Measurements from ENCODE around the gene PROM1. TPM values are rescaled to one million over a fixed set of nuclear protein-coding genes. Genes with fewer than 3 reads are reported as not detected.

The PROM1 gene
- polyA plus RNA-seq, 1 donor = 22.5 TPM

DNA sequence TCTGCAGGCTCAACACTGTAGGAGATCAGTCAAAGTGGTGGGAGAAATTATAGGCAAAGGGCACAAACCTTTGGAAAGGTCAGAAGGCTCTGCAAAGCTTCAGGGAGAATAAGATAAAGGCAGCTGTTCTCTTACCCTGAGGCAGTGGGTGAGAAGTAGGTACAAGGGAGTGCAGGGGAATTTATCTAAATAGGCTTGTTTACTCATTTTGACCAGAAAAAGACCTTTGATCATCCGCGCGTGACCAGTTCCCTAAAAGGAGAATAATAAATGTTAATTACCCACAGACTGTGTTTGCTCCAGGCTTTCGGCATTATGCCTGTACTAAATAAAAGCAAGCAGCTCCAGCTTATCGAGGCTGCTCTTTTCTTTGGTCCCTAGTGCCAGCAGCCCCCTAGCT, 130.2 kb downstream of the PROM1 start:
- Histone ChIP-seq H3K36me3 (ENCODE audit: control insufficient read depth, insufficient read depth, low read length) (no peaks in the 10 kb centered on the region), H3K27ac (ENCODE audit: low read length) (no peak overlapping the region), H3K27me3 (ENCODE audit: control insufficient read depth, insufficient read depth, low read length) (no peaks in the 10 kb centered on the region), H3K9me3 (ENCODE audit: control insufficient read depth, low read depth, low read length) (no peaks in the 10 kb centered on the region), H3K4me1 (ENCODE audit: control insufficient read depth, insufficient read depth, low read length) (no peaks in the 10 kb centered on the region), H3K4me3 (ENCODE audit: low read length) (no peak overlapping the region)
- no CpG with 5 or more reads among the region's 5 CpGs for WGBS (ENCODE audit: insufficient coverage, low lambda C conversion rate)
- no peak for DNase-seq

DNA sequence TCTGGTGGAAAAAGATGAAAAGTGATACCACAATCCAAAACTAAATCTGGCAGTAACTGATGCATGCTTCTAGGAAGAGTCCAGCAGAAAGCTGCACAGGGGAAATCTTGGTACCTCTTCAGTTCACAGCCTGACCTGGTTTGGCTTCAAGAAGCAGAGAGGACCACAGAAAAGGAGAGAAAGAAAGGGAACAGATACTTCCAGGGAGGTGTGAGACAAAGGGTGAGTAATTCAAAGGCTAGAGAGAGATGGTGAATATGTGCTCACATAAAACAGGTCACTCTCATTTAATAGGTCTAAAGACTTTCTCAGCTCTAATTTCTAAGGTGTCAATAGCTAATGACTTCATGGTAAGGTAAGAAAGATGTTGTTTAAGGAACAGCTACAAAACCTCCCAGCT, 132.0 kb downstream of the PROM1 start:
- H3K9me3 ChIP-seq (ENCODE audit: control insufficient read depth, low read depth, low read length) = no peaks in the 10 kb centered on the region
- H3K27me3 ChIP-seq (ENCODE audit: control insufficient read depth, insufficient read depth, low read length) = peaks cover 3% of the 10 kb centered on the region
- DNase-seq = no peak
- H3K36me3 ChIP-seq (ENCODE audit: control insufficient read depth, insufficient read depth, low read length) = no peaks in the 10 kb centered on the region
- no peak overlapping the region for H3K27ac ChIP-seq (ENCODE audit: low read length)
- H3K4me3 ChIP-seq (ENCODE audit: low read length) = no peak overlapping the region
- H3K4me1 ChIP-seq (ENCODE audit: control insufficient read depth, insufficient read depth, low read length) = no peaks in the 10 kb centered on the region

- H3K27me3 ChIP-seq (ENCODE audit: control insufficient read depth, insufficient read depth, low read length) = peaks cover 3% of the 10 kb centered on the region
- H3K9me3 ChIP-seq (ENCODE audit: control insufficient read depth, low read depth, low read length) = no peaks in the 10 kb centered on the region
- 100% methylated on average over 2 of the region's 9 CpGs for WGBS (ENCODE audit: insufficient coverage, low lambda C conversion rate)
- no peak overlapping the region for H3K4me3 ChIP-seq (ENCODE audit: low read length)
- no peaks in the 10 kb centered on the region for H3K4me1 ChIP-seq (ENCODE audit: control insufficient read depth, insufficient read depth, low read length)
- no peak overlapping the region for H3K27ac ChIP-seq (ENCODE audit: low read length)
- H3K36me3 ChIP-seq (ENCODE audit: control insufficient read depth, insufficient read depth, low read length) = no peaks in the 10 kb centered on the region
- DNase-seq = no peak
These were observed 135.0 kb downstream of the PROM1 start for GRCh38 chr4:15948826-15949225.

GRCh38 chr4:15947684-15948083, 136.1 kb downstream of the PROM1 start:
- Histone ChIP-seq H3K9me3 (ENCODE audit: control insufficient read depth, low read depth, low read length) (no peaks in the 10 kb centered on the region), H3K27me3 (ENCODE audit: control insufficient read depth, insufficient read depth, low read length) (peaks cover 3% of the 10 kb centered on the region), H3K4me1 (ENCODE audit: control insufficient read depth, insufficient read depth, low read length) (no peaks in the 10 kb centered on the region), H3K36me3 (ENCODE audit: control insufficient read depth, insufficient read depth, low read length) (no peaks in the 10 kb centered on the region), H3K27ac (ENCODE audit: low read length) (no peak overlapping the region), H3K4me3 (ENCODE audit: low read length) (no peak overlapping the region)
- no CpG with 5 or more reads among the region's 8 CpGs for WGBS (ENCODE audit: insufficient coverage, low lambda C conversion rate)
- no peak for DNase-seq

DNA sequence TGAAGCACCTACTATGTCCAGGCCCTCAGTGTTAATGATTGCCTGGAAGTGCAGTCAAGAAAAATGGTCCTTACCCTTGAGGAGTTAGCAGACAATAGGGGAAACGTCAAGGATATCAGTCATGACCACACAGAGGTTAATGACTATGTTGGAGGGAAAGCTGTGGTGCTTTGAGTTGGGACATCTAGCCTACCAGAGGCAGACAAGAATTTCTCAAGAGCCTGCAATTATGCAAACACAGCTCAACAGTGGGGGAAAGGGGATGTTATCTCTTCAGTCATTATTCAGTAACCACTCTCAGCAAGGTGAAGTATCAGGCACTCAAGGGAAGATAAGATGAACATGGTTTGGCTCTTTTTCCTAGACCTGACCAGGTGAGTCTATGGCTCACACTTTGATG, 138.3 kb downstream of the PROM1 start:
- WGBS (ENCODE audit: insufficient coverage, low lambda C conversion rate) = no CpG with 5 or more reads among the region's 1 CpG
- no peaks in the 10 kb centered on the region for H3K9me3 ChIP-seq (ENCODE audit: control insufficient read depth, low read depth, low read length)
- no peaks in the 10 kb centered on the region for H3K4me1 ChIP-seq (ENCODE audit: control insufficient read depth, insufficient read depth, low read length)
- peaks cover 3% of the 10 kb centered on the region for H3K27me3 ChIP-seq (ENCODE audit: control insufficient read depth, insufficient read depth, low read length)
- H3K4me3 ChIP-seq (ENCODE audit: low read length) = no peak overlapping the region
- H3K36me3 ChIP-seq (ENCODE audit: control insufficient read depth, insufficient read depth, low read length) = no peaks in the 10 kb centered on the region
- DNase-seq = peak; percentile 17 to 44
- H3K27ac ChIP-seq (ENCODE audit: low read length) = no peak overlapping the region

DNA sequence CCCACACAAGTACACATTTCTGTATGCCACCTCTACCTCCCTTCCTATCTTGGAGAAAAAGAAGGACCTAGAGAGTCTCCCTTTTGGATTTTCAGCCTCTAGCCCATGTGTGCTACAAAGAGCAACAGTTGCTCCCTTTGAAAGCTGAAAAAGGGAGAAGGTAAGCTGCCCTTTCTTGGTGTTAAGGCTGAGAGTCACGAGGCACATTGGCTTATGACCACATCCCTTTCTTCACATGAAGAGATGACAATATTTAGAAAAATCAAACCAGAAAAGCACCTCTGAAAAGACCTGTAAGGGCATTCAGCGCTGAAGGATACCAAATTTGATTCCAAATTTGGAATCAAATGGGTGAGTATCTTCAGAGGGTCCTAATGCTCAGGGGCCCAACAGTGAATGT, 138.9 kb downstream of the PROM1 start:
- Histone ChIP-seq H3K27ac (ENCODE audit: low read length) (no peak overlapping the region), H3K36me3 (ENCODE audit: control insufficient read depth, insufficient read depth, low read length) (no peaks in the 10 kb centered on the region), H3K9me3 (ENCODE audit: control insufficient read depth, low read depth, low read length) (no peaks in the 10 kb centered on the region), H3K4me1 (ENCODE audit: control insufficient read depth, insufficient read depth, low read length) (no peaks in the 10 kb centered on the region), H3K4me3 (ENCODE audit: low read length) (no peak overlapping the region), H3K27me3 (ENCODE audit: control insufficient read depth, insufficient read depth, low read length) (peaks cover 3% of the 10 kb centered on the region)
- WGBS (ENCODE audit: insufficient coverage, low lambda C conversion rate) = no CpG with 5 or more reads among the region's 2 CpGs
- no peak for DNase-seq

- Histone ChIP-seq H3K9me3 (ENCODE audit: control insufficient read depth, low read depth, low read length) (no peaks in the 10 kb centered on the region), H3K36me3 (ENCODE audit: control insufficient read depth, insufficient read depth, low read length) (no peaks in the 10 kb centered on the region), H3K4me3 (ENCODE audit: low read length) (no peak overlapping the region), H3K4me1 (ENCODE audit: control insufficient read depth, insufficient read depth, low read length) (peaks cover 3% of the 10 kb centered on the region), H3K27ac (ENCODE audit: low read length) (no peak overlapping the region), H3K27me3 (ENCODE audit: control insufficient read depth, insufficient read depth, low read length) (no peaks in the 10 kb centered on the region)
- WGBS (ENCODE audit: insufficient coverage, low lambda C conversion rate) = no CpG with 5 or more reads among the region's 1 CpG
- no peak for DNase-seq
These were observed 141.5 kb downstream of the PROM1 start for GRCh38 chr4:15942283-15942682.

DNA sequence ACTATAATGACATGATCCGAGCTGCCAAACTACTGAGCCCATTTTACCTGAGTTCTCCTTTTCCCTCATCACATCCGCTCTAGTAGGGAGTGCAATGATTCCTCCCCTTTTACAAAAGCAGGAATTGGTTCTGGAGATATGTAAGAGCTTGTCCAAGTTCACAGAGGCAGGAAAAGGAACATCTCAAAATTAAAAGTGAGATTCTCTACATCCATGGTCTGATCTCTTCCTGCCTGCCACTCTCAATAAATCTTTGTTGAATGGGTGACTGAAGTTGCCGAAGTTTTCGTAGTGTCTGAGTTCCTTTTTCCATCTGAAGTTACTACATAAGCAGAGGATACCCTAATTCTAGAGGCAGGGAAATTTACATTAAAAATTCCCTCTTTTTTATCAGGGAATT, 145.2 kb downstream of the PROM1 start, which contains the start of gene FGFBP1:
FGFBP1 (minus strand) TSS at position 101 of the 400 bp plus-strand sequence. CDS start 2,108 bp downstream, outside the sequence.
- Histone ChIP-seq H3K27me3 (ENCODE audit: control insufficient read depth, insufficient read depth, low read length) (no peaks in the 10 kb centered on the region), H3K4me1 (ENCODE audit: control insufficient read depth, insufficient read depth, low read length) (peaks cover 3% of the 10 kb centered on the region), H3K4me3 (ENCODE audit: low read length) (no peak within 1 kb of the TSS), H3K36me3 (ENCODE audit: control insufficient read depth, insufficient read depth, low read length) (no peaks in the 10 kb centered on the region), H3K9me3 (ENCODE audit: control insufficient read depth, low read depth, low read length) (no peaks in the 10 kb centered on the region), H3K27ac (ENCODE audit: low read length) (no peak within 1 kb of the TSS)
- DNase-seq = no peak
- WGBS (ENCODE audit: insufficient coverage, low lambda C conversion rate) = no CpG with 5 or more reads among the region's 4 CpGs

DNA sequence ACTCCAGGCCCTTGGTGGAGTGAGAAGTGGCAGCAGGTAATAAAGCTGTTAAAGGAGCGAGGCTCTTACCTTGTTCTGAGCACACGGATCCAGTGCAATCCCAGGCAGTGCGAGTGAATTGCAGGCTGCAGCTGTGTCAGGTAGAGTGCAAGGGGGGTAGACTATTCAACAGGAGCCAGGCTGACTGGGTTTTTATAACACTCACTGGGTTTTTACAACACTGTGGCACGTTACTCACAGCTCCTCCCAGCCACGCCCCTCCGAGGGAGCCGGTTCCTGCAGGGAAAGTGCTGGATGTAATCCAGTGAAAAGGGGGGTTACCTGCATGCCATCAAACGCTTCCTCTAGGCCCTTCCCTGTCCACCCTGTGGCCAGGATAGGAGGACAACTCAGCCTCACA, 145.6 kb downstream of the PROM1 start:
- Histone ChIP-seq H3K27ac (ENCODE audit: low read length) (no peak overlapping the region), H3K4me1 (ENCODE audit: control insufficient read depth, insufficient read depth, low read length) (peaks cover 3% of the 10 kb centered on the region), H3K9me3 (ENCODE audit: control insufficient read depth, low read depth, low read length) (no peaks in the 10 kb centered on the region), H3K4me3 (ENCODE audit: low read length) (no peak overlapping the region), H3K27me3 (ENCODE audit: control insufficient read depth, insufficient read depth, low read length) (no peaks in the 10 kb centered on the region), H3K36me3 (ENCODE audit: control insufficient read depth, insufficient read depth, low read length) (no peaks in the 10 kb centered on the region)
- DNase-seq = peak; percentile 61 to 78
- WGBS (ENCODE audit: insufficient coverage, low lambda C conversion rate) = no CpG with 5 or more reads among the region's 8 CpGs

GRCh38 chr4:15936495-15936894, 147.3 kb downstream of the PROM1 start:
- no peak for DNase-seq
- Histone ChIP-seq H3K27me3 (ENCODE audit: control insufficient read depth, insufficient read depth, low read length) (no peaks in the 10 kb centered on the region), H3K27ac (ENCODE audit: low read length) (no peak overlapping the region), H3K36me3 (ENCODE audit: control insufficient read depth, insufficient read depth, low read length) (no peaks in the 10 kb centered on the region), H3K4me3 (ENCODE audit: low read length) (no peak overlapping the region), H3K9me3 (ENCODE audit: control insufficient read depth, low read depth, low read length) (no peaks in the 10 kb centered on the region), H3K4me1 (ENCODE audit: control insufficient read depth, insufficient read depth, low read length) (peaks cover 3% of the 10 kb centered on the region)
- no CpG with 5 or more reads among the region's 4 CpGs for WGBS (ENCODE audit: insufficient coverage, low lambda C conversion rate)

GRCh38 chr4:15935504-15936402, 148.1 kb downstream of the PROM1 start:
- Histone ChIP-seq H3K27ac (ENCODE audit: low read length) (no peak overlapping the region), H3K4me3 (ENCODE audit: low read length) (no peak overlapping the region), H3K36me3 (ENCODE audit: control insufficient read depth, insufficient read depth, low read length) (no peaks in the 10 kb centered on the region), H3K4me1 (ENCODE audit: control insufficient read depth, insufficient read depth, low read length) (peaks cover 3% of the 10 kb centered on the region), H3K9me3 (ENCODE audit: control insufficient read depth, low read depth, low read length) (no peaks in the 10 kb centered on the region), H3K27me3 (ENCODE audit: control insufficient read depth, insufficient read depth, low read length) (peaks cover under 1% of the 10 kb centered on the region)
- WGBS (ENCODE audit: insufficient coverage, low lambda C conversion rate) = 60% methylated on average over 1 of the region's 10 CpGs
- DNase-seq = no peak
